Natural killer cell (primary cell): Measurements from ENCODE around the gene GPAM. TPM values are rescaled to one million over a fixed set of nuclear protein-coding genes. Genes with fewer than 3 reads are reported as not detected.
A peak's percentile ranks its signal among the peaks of the same experiment; 100 is the strongest.

Experiments used
- ATAC-seq, 3 donors: fragments of 150-1000 bp in 2 of 3; fragments of 200-7000 bp in 1 of 3; cut with Tn5 transposase; 1 replicate in 1 of 3; 2 replicates in 2 of 3; pipeline ENCODE4 v1.10.0; 2021; ENCODE audit warnings: mild to moderate bottlenecking in 2 of 3, moderate library complexity in 2 of 3
- DNase-seq, 2 donors: peaks; one replicate each; pipeline versions ENCODE4 v3.0.0 to v3.0.0-alpha.2; 2013 to 2021; ENCODE audit warnings: mixed read lengths in 1 of 2
- H3K27ac ChIP-seq: one replicate; pipeline ENCODE4 v1.5.1; 2013; ENCODE audit warnings: mild to moderate bottlenecking, low read length
- H3K27me3 ChIP-seq: one replicate; pipeline ENCODE4 v1.6.1; 2013; ENCODE audit warnings: low read length; ENCODE audit not compliant: control insufficient read depth, insufficient read depth
- H3K36me3 ChIP-seq: one replicate; pipeline ENCODE4 v1.6.1; 2013; ENCODE audit warnings: low read length; ENCODE audit not compliant: control insufficient read depth, insufficient read depth
- H3K4me1 ChIP-seq: one replicate; pipeline ENCODE4 v1.6.1; 2013; ENCODE audit warnings: low read length; ENCODE audit not compliant: control insufficient read depth, insufficient read depth
- H3K4me3 ChIP-seq: one replicate; pipeline ENCODE4 v1.5.1; 2013; ENCODE audit warnings: low read length
- H3K9me3 ChIP-seq: one replicate; pipeline ENCODE4 v1.6.1; 2013; ENCODE audit warnings: low read length; ENCODE audit not compliant: control insufficient read depth, insufficient read depth
- H3K27ac Mint-ChIP-seq, 2 donors: one replicate each; pipeline ENCODE4 v1.8.0; 2022; ENCODE audit warnings: mild to moderate bottlenecking in 2 of 2, mixed read lengths in 2 of 2, moderate library complexity in 1 of 2
- H3K27me3 Mint-ChIP-seq, 2 donors: one replicate each; pipeline ENCODE4 v1.8.0; 2022; ENCODE audit warnings: low read depth in 2 of 2, mixed read lengths in 2 of 2
- H3K36me3 Mint-ChIP-seq: one replicate; pipeline ENCODE4 v1.8.0; 2022; ENCODE audit warnings: mixed read lengths
- H3K4me1 Mint-ChIP-seq, 2 donors: one replicate each; pipeline ENCODE4 v1.8.0; 2022; ENCODE audit warnings: mixed read lengths in 2 of 2
- H3K4me3 Mint-ChIP-seq: one replicate; pipeline ENCODE4 v1.8.0; 2022; ENCODE audit warnings: mild to moderate bottlenecking, moderate library complexity, mixed read lengths
- H3K9me3 Mint-ChIP-seq, 2 donors: one replicate each; pipeline ENCODE4 v1.8.0; 2022; ENCODE audit warnings: mixed read lengths in 2 of 2
- CTCF ChIP-seq: fragments of 200-600 bp; IDR thresholded peaks from one replicate; pipeline ENCODE4 v1.8.0; 2022; ENCODE audit warnings: antibody characterized with exemption
- WGBS: methylation state at CpG from one replicate; pipeline ENCODE4 v1.1.7; 2013; ENCODE audit warnings: missing lambda C conversion rate; ENCODE audit not compliant: insufficient coverage; 5-methylcytosine and 5-hydroxymethylcytosine counted together
- intact Hi-C: fragments of 100-400 bp; cut with micrococcal nuclease; formaldehyde crosslinking; loops from one replicate; pipeline ENCODE4 v1.14.2; 2022
- total RNA-seq, 4 donors: library from RNA; stranded (reverse); fragments of 120-200 nt in 1 of 4; gene quantifications; one replicate each; pipeline versions ENCODE4 v1.2.3 to v1.2.4, GENCODE V29; 2013 to 2022

Gene GPAM
- total RNA-seq, 3 donors from 2014 or later (not counting 1 experiment from before 2014, with no cell fraction given) = 4.7 to 11.7 (median 6.1) TPM

GRCh38 chr10:112185959-112186358, 2.4 kb upstream of the GPAM start:
- peaks cover 12% of the 10 kb centered on the region for H3K4me1 ChIP-seq
- ATAC-seq = no peak
- TF ChIP-seq CTCF = no peak
- Mint-ChIP-seq H3K4me3 (no peak overlapping the region), H3K27me3 (peaks cover 13 to 16% of the 10 kb centered on the region in 2 donors), H3K9me3 (no peaks in the 10 kb centered on the region), H3K36me3 (no peaks in the 10 kb centered on the region), H3K27ac (no peak overlapping the region), H3K4me1 (peaks cover 28% of the 10 kb centered on the region in 2 donors)
- H3K36me3 ChIP-seq = no peaks in the 10 kb centered on the region
- no peak overlapping the region for H3K27ac ChIP-seq
- no peaks in the 10 kb centered on the region for H3K9me3 ChIP-seq
- peaks cover 3% of the 10 kb centered on the region for H3K27me3 ChIP-seq
- H3K4me3 ChIP-seq = no peak overlapping the region
- no CpG with 5 or more reads among the region's 1 CpG for WGBS
- DNase-seq = no peak
- intact Hi-C loops = loop anchor here (10.0 kb wide), 1 partner anchor 249 kb away; no protein-coding TSS in a partner anchor

DNA sequence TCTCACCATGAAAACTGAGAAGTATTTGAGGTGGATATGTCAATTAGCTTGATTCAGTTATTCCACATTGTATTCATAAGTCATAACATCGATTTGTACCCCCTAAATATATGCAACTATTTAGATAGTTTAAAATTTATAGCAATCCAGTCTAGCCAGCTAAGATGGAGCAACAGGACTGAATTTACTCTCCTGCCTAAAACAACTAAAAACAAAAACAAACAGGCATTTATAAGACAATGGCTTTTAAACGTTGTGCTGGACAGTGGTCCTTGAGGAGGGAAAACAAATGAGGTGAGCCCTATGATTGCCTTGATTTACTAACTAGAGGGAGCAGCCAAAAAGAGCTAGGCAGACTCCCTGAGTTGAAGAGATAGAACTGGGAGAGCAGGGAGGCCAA, 814 bp upstream of the GPAM start:
- peak overlapping the region; percentile 90 to 96 for H3K27ac Mint-ChIP-seq
- DNase-seq (peak in 1 of 2 donors; percentile 9), ATAC-seq (no peak)
- H3K9me3 Mint-ChIP-seq = no peaks in the 10 kb centered on the region
- peaks cover 11% of the 10 kb centered on the region for H3K36me3 ChIP-seq
- peak overlapping the region; percentile 49 for H3K4me3 Mint-ChIP-seq
- no peak overlapping the region for H3K27ac ChIP-seq
- no peak for TF ChIP-seq CTCF
- intact Hi-C loops = loop anchor here (10.0 kb wide), 1 partner anchor 250 kb away; no protein-coding TSS in a partner anchor
- WGBS = 23% methylated on average over 2 of the region's 2 CpGs
- H3K4me3 ChIP-seq = no peak overlapping the region
- no peaks in the 10 kb centered on the region for H3K9me3 ChIP-seq
- peaks cover 2% of the 10 kb centered on the region for H3K27me3 ChIP-seq
- peaks cover 12 to 13% of the 10 kb centered on the region in 2 donors for H3K27me3 Mint-ChIP-seq
- H3K4me1 ChIP-seq = peaks cover 12% of the 10 kb centered on the region
- peaks cover 28% of the 10 kb centered on the region in 2 donors for H3K4me1 Mint-ChIP-seq
- no peaks in the 10 kb centered on the region for H3K36me3 Mint-ChIP-seq

- peaks cover 12% of the 10 kb centered on the region for H3K4me1 ChIP-seq
- no peaks in the 10 kb centered on the region for H3K9me3 ChIP-seq
- Mint-ChIP-seq H3K4me3 (peak overlapping the region; percentile 95), H3K9me3 (no peaks in the 10 kb centered on the region), H3K36me3 (no peaks in the 10 kb centered on the region), H3K27me3 (peaks cover 9 to 13% of the 10 kb centered on the region in 2 donors), H3K4me1 (peaks cover 28% of the 10 kb centered on the region in 2 donors), H3K27ac (peak overlapping the region; percentile 90 to 96)
- 0% methylated on average over 3 of the region's 5 CpGs for WGBS
- intact Hi-C loops = loop anchor here (10.0 kb wide), 1 partner anchor 251 kb away; no protein-coding TSS in a partner anchor
- H3K4me3 ChIP-seq = peak overlapping the region; percentile 98
- no peak for TF ChIP-seq CTCF
- no peak for DNase-seq
- H3K27ac ChIP-seq = peak overlapping the region; percentile 77
- no peak for ATAC-seq
- H3K36me3 ChIP-seq = peaks cover 11% of the 10 kb centered on the region
- no peaks in the 10 kb centered on the region for H3K27me3 ChIP-seq
Measured at GRCh38 chr10:112184052-112184371, 447 bp upstream of the GPAM start.

DNA sequence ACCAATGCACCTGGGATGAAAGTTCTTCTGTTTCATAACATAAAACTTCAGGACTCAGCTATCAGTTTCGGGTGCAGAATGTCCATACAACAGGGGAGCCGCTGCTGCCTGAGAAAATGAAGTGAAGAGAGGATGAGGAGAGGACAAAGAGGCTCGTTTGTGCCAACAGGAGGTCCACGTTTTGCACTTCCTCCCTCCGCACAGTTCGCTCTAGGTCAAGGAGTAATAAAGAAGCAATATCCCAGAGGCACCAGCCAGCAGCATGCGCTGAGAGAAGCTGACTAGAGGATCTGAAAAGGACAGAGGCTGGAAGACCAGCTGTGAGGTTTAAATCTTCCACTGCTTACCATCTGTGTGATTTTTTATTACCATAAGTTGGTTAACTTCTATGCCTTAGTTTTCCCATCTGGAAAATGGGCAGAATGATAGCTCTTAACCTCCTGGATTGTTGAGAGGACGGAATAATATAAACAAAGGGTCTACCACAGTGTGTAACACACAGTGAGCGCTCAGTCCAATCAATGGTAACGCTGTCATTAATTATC, 709 bp downstream of the GPAM start:
- peaks cover 9% of the 10 kb centered on the region in 2 donors for H3K27me3 Mint-ChIP-seq
- intact Hi-C loops = loop anchor here (10.0 kb wide), 1 partner anchor 252 kb away; no protein-coding TSS in a partner anchor
- H3K9me3 Mint-ChIP-seq = no peaks in the 10 kb centered on the region
- no peaks in the 10 kb centered on the region for H3K9me3 ChIP-seq
- H3K4me1 Mint-ChIP-seq = peaks cover 28% of the 10 kb centered on the region in 2 donors
- peak overlapping the region; percentile 95 for H3K4me3 Mint-ChIP-seq
- peaks cover 12% of the 10 kb centered on the region for H3K4me1 ChIP-seq
- TF ChIP-seq CTCF = no peak
- ATAC-seq (no peak), DNase-seq (peak in 1 of 2 donors; percentile 8)
- peak overlapping the region; percentile 98 for H3K4me3 ChIP-seq
- WGBS = 37% methylated on average over 9 of the region's 10 CpGs
- peak overlapping the region; percentile 90 to 96 for H3K27ac Mint-ChIP-seq
- no peaks in the 10 kb centered on the region for H3K36me3 Mint-ChIP-seq
- no peak overlapping the region for H3K27ac ChIP-seq
- peaks cover 16% of the 10 kb centered on the region for H3K36me3 ChIP-seq
- H3K27me3 ChIP-seq = no peaks in the 10 kb centered on the region
